Esophagus muscularis mucosa (tissue), 3 donors: Measurements from ENCODE around the gene CRYGD.

Experiments
- CTCF ChIP-seq, 3 experiments: fragments of 200-600 bp in 2 of 3; fragments of 450-650 bp in 1 of 3; sonication (generic) in 2 of 3; IDR thresholded peaks; one replicate each; pipeline ENCODE4 v1.5.1; 2017 to 2019; ENCODE audit warnings: antibody characterized with exemption in 3 of 3, mild to moderate bottlenecking in 2 of 3, moderate library complexity in 1 of 3
- POLR2A ChIP-seq: fragments of 450-650 bp; IDR thresholded peaks from one replicate; pipeline ENCODE4 v1.6.1; 2017; ENCODE audit warnings: antibody characterized with exemption, moderate library complexity, mild to moderate bottlenecking, low read depth
- POLR2AphosphoS5 ChIP-seq, 2 donors: sonication (generic); formaldehyde crosslinking; IDR thresholded peaks; one replicate each; pipeline ENCODE4 v1.6.1; 2017; ENCODE audit warnings: antibody characterized with exemption in 2 of 2

DNA sequence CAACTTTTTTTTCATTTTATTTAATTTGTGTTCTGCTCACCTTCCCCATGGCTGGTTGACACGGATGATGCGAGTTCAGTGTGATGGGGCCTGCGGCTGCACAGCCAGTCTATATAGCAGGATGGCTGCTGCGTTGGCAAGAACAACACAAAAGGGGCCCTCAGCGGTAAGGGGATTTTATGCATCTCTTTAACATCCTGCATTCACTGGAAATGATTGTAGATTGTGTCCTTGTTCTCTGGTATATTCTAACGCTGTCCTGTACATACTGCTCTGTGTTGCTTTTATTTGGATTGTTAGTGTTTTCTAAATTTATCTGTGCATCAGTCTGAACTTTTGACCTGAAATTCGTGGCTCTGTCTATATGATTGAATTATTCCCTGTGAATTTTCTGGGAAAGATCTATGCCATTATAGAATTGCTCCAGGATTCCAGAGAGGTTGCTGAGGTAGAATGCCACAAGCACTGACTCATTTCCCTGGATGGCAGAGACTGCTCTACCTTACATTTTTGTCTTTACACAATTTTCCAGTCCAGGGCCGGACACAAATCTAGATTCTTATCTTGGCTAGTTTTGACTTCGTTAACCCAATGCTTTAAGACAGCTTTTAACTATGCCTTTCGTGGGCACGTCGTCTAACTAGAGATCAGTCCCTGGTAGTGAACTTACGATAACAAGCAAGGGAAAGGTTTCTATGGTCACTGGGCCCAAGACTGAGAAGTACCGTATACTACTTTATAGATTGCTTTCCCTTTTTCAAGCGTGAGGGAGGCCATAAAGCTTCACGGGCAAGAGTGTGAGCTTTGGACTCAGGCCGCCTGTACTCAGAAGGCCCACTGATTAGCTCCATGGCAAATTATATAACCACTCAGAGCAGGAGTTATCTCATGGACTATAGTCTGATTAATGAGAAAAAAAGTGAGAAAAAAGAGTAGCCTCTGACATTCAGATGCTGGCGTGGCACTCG is 5.7 kb upstream of the CRYGD start, which contains the start of gene CRYGC:
- TF ChIP-seq CTCF (IDR thresholded peaks at IDR 0.05) (no peak), POLR2A (no peak), POLR2AphosphoS5 (IDR thresholded peaks at IDR 0.05) (no peak)
